ENCODE measurements around the gene RALGPS2. TPM values are rescaled to one million over a fixed set of nuclear protein-coding genes. Genes with fewer than 3 reads are reported as not detected.
"Not testable (repeated sequence)": the region's sequence is repeated elsewhere in the genome, so short reads cannot be mapped to it uniquely, and the experiment has no call there.

The RALGPS2 gene
- total and polyA plus RNA-seq, 8 donors = 3.1 to 72.3 (median 8.3) TPM

DNA sequence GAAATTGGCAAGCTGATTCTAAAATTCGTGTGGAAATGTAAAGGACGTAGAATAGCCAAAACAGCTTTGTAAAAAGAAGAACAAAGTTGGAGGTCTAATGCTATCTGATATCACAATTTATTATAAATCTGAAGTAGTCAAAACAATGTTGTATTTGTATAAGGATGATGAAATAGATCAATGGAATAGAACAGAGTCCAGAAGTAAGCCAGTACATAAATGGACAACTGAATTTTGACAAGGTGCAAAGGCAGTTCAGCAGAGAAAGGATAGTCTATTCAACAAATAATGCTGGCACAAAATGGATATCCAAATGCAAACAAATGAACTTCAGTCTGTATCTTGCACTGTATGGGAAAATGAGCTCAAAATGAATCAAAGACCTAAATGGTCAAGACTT lies 20.2 kb downstream of the RALGPS2 start:
- Histone ChIP-seq H3K4me3 (no peak overlapping the region), H3K36me3 (peaks cover 0 to 5% (median 0%) of the 10 kb centered on the region in 4 donors), H3K27me3 (no peaks in the 10 kb centered on the region), H3K4me1 (no peaks in the 10 kb centered on the region), H3K9me3 (no peaks in the 10 kb centered on the region), H3K27ac (no peak overlapping the region)
- DNase-seq = no peak
- intact Hi-C loops (cut with DNase I; ENCODE audit: low total_unique reads) = no loop called here
- TF ChIP-seq POLR2AphosphoS5 (IDR thresholded peaks at IDR 0.05) (no peak), EP300 (IDR thresholded peaks at IDR 0.05) (no peak), POLR2A (IDR thresholded peaks at IDR 0.05) (no peak)
- TF ChIP-seq, protein P1, sequence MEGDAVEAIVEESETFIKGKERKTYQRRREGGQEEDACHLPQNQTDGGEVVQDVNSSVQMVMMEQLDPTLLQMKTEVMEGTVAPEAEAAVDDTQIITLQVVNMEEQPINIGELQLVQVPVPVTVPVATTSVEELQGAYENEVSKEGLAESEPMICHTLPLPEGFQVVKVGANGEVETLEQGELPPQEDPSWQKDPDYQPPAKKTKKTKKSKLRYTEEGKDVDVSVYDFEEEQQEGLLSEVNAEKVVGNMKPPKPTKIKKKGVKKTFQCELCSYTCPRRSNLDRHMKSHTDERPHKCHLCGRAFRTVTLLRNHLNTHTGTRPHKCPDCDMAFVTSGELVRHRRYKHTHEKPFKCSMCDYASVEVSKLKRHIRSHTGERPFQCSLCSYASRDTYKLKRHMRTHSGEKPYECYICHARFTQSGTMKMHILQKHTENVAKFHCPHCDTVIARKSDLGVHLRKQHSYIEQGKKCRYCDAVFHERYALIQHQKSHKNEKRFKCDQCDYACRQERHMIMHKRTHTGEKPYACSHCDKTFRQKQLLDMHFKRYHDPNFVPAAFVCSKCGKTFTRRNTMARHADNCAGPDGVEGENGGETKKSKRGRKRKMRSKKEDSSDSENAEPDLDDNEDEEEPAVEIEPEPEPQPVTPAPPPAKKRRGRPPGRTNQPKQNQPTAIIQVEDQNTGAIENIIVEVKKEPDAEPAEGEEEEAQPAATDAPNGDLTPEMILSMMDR (IDR thresholded peaks at IDR 0.05) = no peak
- WGBS, 5 donors = 80 to 91% (median 87%) methylated on average over 2 of the region's 2 CpGs

DNA sequence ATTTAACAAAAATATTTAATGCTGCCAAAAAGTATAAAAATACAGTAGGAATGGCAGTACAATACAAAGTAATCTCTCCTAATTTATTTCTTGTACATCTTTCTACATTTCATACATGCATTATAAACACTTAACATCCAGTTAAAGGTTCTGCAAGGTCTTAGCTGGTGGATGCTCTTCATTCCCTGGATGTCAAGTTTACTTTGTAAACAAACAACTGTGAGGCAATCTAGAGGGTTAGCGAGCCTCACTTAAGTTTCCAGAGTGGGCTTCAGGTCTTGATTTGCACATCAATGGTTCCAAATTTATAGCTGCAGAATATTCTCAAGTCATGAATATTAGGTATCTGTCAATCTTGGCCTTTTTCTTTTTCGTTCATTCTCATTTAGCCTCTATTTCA lies 21.3 kb downstream of the RALGPS2 start:
- Histone ChIP-seq H3K4me1 (no peaks in the 10 kb centered on the region), H3K27ac (no peak overlapping the region), H3K9me3 (no peaks in the 10 kb centered on the region), H3K36me3 (peaks cover 0 to 5% (median 0%) of the 10 kb centered on the region in 4 donors), H3K4me3 (no peak overlapping the region), H3K27me3 (no peaks in the 10 kb centered on the region)
- DNase-seq = no peak
- 85 to 97% (median 91%) methylated on average over 2 of the region's 2 CpGs for WGBS, 5 donors
- intact Hi-C loops (cut with DNase I; ENCODE audit: low total_unique reads) = no loop called here
- TF ChIP-seq EP300 (IDR thresholded peaks at IDR 0.05) (no peak), POLR2AphosphoS5 (IDR thresholded peaks at IDR 0.05) (no peak), POLR2A (IDR thresholded peaks at IDR 0.05) (no peak)
- TF ChIP-seq, protein P1 (IDR thresholded peaks at IDR 0.05) = no peak

DNA sequence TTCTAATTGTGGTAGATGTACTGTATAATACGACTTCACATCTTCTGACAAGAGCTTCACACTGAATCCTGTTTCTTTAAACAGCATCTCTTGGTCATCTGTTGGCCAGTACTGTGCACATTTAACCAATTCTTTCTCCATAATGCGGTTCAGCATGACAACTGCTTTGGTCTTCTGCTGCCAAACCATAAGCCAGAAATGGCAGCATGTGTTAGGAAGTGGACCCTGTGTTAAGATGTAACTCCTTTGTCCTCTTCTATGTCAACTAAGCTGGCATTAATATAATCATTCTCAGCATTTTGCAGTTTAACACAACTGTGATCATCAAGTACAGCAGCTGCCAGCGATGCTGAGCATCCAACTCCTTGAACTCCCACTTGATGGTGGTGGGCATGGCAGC lies 22.3 kb downstream of the RALGPS2 start:
- H3K4me3 ChIP-seq; intact Hi-C loops (cut with DNase I; ENCODE audit: low total_unique reads); H3K27me3 ChIP-seq; DNase-seq; H3K36me3 ChIP-seq; H3K4me1 ChIP-seq; H3K27ac ChIP-seq; H3K9me3 ChIP-seq: not testable (repeated sequence)
- WGBS, 5 donors = 93 to 96% (median 95%) methylated on average over 3 of the region's 3 CpGs

DNA sequence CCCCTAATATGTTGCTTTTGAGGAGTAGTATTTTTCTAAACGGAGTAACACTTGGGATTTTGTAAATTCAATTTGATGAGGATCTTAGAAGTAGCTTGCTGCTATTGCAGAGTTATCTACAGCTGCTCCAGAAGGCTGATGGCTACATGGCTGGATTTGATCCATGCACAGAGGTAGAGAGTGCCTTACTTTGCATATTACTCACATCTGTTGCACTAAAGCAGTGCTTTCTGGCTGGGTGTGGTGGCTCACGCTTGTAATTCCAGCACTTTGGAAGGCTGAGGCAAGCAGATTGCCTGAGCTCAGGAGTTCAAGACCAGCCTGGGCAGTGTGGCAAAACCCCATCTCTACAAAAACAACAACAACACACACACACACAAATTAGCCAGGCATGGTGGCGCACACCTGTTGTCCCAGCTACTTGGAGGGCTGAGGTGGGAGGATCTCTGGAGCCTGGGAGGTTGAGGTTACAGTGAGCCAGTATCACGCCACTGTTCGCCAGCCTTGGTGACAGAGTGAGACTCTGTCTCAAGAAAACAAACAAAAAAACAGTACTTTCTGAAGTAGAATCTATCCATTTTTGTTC lies 24.6 kb downstream of the RALGPS2 start:
- intact Hi-C loops (cut with DNase I; ENCODE audit: low total_unique reads) = loop anchor here (5.0 kb wide), 1 partner anchor 207 kb away; no protein-coding TSS in a partner anchor

DNA sequence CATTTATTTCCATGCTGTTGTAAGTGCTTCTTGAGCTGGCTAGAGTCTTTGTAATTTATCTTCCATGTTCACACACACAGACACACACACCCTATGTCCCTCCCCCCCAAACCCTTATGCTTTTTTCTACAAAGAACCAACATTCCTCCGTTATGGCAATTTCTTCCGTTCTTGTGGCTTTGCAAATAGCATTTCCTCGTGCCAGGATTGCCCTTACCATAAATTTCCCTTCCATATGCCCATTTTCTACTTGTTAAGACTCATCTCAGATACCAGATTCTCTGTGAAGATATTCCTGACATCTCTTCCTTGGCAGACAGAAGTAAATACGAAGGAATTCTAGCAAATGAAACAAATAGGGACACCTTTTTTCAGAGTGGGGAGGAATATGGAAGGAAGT lies 26.0 kb downstream of the RALGPS2 start:
- H3K36me3 ChIP-seq = no peaks in the 10 kb centered on the region
- H3K9me3 ChIP-seq = no peaks in the 10 kb centered on the region
- 70 to 78% (median 74%) methylated on average over 4 of the region's 4 CpGs for WGBS, 5 donors
- TF ChIP-seq EP300 (IDR thresholded peaks at IDR 0.05) (no peak), POLR2AphosphoS5 (IDR thresholded peaks at IDR 0.05) (no peak), POLR2A (IDR thresholded peaks at IDR 0.05) (no peak)
- TF ChIP-seq, protein P1 (IDR thresholded peaks at IDR 0.05) = no peak
- H3K27me3 ChIP-seq = no peaks in the 10 kb centered on the region
- intact Hi-C loops (cut with DNase I; ENCODE audit: low total_unique reads) = loop anchor here (5.0 kb wide), 1 partner anchor 209 kb away; no protein-coding TSS in a partner anchor
- no peak overlapping the region for H3K4me3 ChIP-seq
- no peak overlapping the region for H3K27ac ChIP-seq
- DNase-seq = no peak
- peaks cover 0 to 9% (median 5%) of the 10 kb centered on the region in 4 donors for H3K4me1 ChIP-seq

More for the DNA sequence above, 24.6 kb downstream of the RALGPS2 start:
- TF ChIP-seq EP300 (IDR thresholded peaks at IDR 0.05) = no peak
- TF ChIP-seq POLR2AphosphoS5 (IDR thresholded peaks at IDR 0.05) = no peak
- TF ChIP-seq POLR2A (IDR thresholded peaks at IDR 0.05) = no peak
- TF ChIP-seq, protein P1 (IDR thresholded peaks at IDR 0.05) = no peak
- Histone ChIP-seq H3K9me3 (no peaks in the 10 kb centered on the region), H3K27me3 (no peaks in the 10 kb centered on the region), H3K4me3 (no peak overlapping the region), H3K4me1 (peaks cover 0 to 9% (median 5%) of the 10 kb centered on the region in 4 donors), H3K36me3 (no peaks in the 10 kb centered on the region), H3K27ac (no peak overlapping the region)
- DNase-seq = no peak
- WGBS, 5 donors = 86 to 94% (median 90%) methylated on average over 5 of the region's 5 CpGs
